HG03442 (cell line): ENCODE measurements around the gene CDC25B.
"Not testable (repeated sequence)": the region's sequence is repeated elsewhere in the genome, so short reads cannot be mapped to it uniquely, and the experiment has no call there.

Experiments used
- ATAC-seq: cut with Tn5 transposase; IDR thresholded peaks from one replicate; pipeline ENCODE4 v1.9.1; 2021; ENCODE audit warnings: mild to moderate bottlenecking, moderate library complexity; ENCODE audit not compliant: unreplicated experiment

Gene CDC25B

GRCh38 chr20:3784216-3784853 is 11.8 kb upstream of the CDC25B start:
- no peak for ATAC-seq

GRCh38 chr20:3784863-3785239 is 11.3 kb upstream of the CDC25B start:
- ATAC-seq = no peak

- ATAC-seq = no peak
Observed at GRCh38 chr20:3785240-3786125, 10.6 kb upstream of the CDC25B start.

GRCh38 chr20:3786126-3786484 is 10.0 kb upstream of the CDC25B start:
- ATAC-seq = peak; percentile 17

GRCh38 chr20:3786665-3787323 is 9.3 kb upstream of the CDC25B start, which contains the start of gene CENPB:
CENPB (minus strand) TSS chr20:3786740; CDS start chr20:3786483, 257 bp downstream.
- ATAC-seq = peak; percentile 77

- no peak for ATAC-seq
Observed at GRCh38 chr20:3787324-3788014, 8.6 kb upstream of the CDC25B start.

GRCh38 chr20:3788685-3789155 is 7.4 kb upstream of the CDC25B start:
- ATAC-seq = no peak

GRCh38 chr20:3789201-3789600 is 6.9 kb upstream of the CDC25B start:
- ATAC-seq = not testable (repeated sequence)

- not testable (repeated sequence) for ATAC-seq
Observed at GRCh38 chr20:3794168-3794567, 1.9 kb upstream of the CDC25B start.

- ATAC-seq = no peak
Observed at GRCh38 chr20:3794701-3795420, 1.2 kb upstream of the CDC25B start.

GRCh38 chr20:3796477-3797225 is 541 bp downstream of the CDC25B start:
- peak; percentile 8 for ATAC-seq

- ATAC-seq = no peak
Observed at GRCh38 chr20:3797226-3797545, 1.1 kb downstream of the CDC25B start.

- no peak for ATAC-seq
Observed at GRCh38 chr20:3797592-3798372, 1.7 kb downstream of the CDC25B start.

GRCh38 chr20:3798373-3798768 is 2.3 kb downstream of the CDC25B start:
- ATAC-seq = no peak

GRCh38 chr20:3798908-3799248 is 2.8 kb downstream of the CDC25B start:
- no peak for ATAC-seq

GRCh38 chr20:3800256-3800877 is 4.3 kb downstream of the CDC25B start:
- no peak for ATAC-seq

GRCh38 chr20:3800878-3801260 is 4.8 kb downstream of the CDC25B start:
- no peak for ATAC-seq

- ATAC-seq = no peak
Observed at GRCh38 chr20:3801299-3801698, 5.2 kb downstream of the CDC25B start.

- ATAC-seq = no peak
Observed at GRCh38 chr20:3801846-3802245, 5.7 kb downstream of the CDC25B start.
